ENCODE measurements around the gene NAGPA. TPM values are rescaled to one million over a fixed set of nuclear protein-coding genes. Genes with fewer than 3 reads are reported as not detected.

Gene NAGPA
- total and polyA plus RNA-seq, 2 of the 13 experiments (the other 11 are each of a cell fraction or from before 2014, with no cell fraction given), result 27.1 to 60.3 TPM

GRCh38 chr16:5033256-5034166 lies at the start of gene NAGPA (continued):
- TF ChIP-seq KDM5A (IDR thresholded peaks at IDR 0.05; ENCODE audit: borderline replicate concordance, low read length) (peak; percentile 100), RFX3 (CRISPR knock-in tag; IDR thresholded peaks at IDR 0.05) (peak; percentile 26; the same call in 1 of the 2 replicates), ZSCAN9 (CRISPR knock-in tag; IDR thresholded peaks at IDR 0.05; ENCODE audit: borderline replicate concordance) (peak; percentile 87; the same call in 1 of the 2 replicates), ONECUT2 (CRISPR knock-in tag; IDR thresholded peaks at IDR 0.05) (peak; percentile 31; the same call in 1 of the 2 replicates), ZHX1 (CRISPR knock-in tag; IDR thresholded peaks at IDR 0.05; ENCODE audit: low read depth) (no peak), GABPB1 (CRISPR knock-in tag; IDR thresholded peaks at IDR 0.05) (peak; percentile 92), TEAD2 (CRISPR knock-in tag; IDR thresholded peaks at IDR 0.05) (peak; percentile 50), PRDM15 (CRISPR knock-in tag; IDR thresholded peaks at IDR 0.05) (peak; percentile 78; the same call in 1 of the 2 replicates), STAT5B (CRISPR knock-in tag; IDR thresholded peaks at IDR 0.05) (peak; percentile 94), ZNF788 (CRISPR knock-in tag; IDR thresholded peaks at IDR 0.05; ENCODE audit: borderline replicate concordance) (peak; percentile 99), ZNF614 (CRISPR knock-in tag; IDR thresholded peaks at IDR 0.05; ENCODE audit: borderline replicate concordance) (peak; percentile 94)
- TF ChIP-seq, protein P1, sequence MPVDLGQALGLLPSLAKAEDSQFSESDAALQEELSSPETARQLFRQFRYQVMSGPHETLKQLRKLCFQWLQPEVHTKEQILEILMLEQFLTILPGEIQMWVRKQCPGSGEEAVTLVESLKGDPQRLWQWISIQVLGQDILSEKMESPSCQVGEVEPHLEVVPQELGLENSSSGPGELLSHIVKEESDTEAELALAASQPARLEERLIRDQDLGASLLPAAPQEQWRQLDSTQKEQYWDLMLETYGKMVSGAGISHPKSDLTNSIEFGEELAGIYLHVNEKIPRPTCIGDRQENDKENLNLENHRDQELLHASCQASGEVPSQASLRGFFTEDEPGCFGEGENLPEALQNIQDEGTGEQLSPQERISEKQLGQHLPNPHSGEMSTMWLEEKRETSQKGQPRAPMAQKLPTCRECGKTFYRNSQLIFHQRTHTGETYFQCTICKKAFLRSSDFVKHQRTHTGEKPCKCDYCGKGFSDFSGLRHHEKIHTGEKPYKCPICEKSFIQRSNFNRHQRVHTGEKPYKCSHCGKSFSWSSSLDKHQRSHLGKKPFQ (CRISPR knock-in tag; IDR thresholded peaks at IDR 0.05; ENCODE audit: insufficient replicate concordance), result no peak
- TF ChIP-seq, protein P2, sequence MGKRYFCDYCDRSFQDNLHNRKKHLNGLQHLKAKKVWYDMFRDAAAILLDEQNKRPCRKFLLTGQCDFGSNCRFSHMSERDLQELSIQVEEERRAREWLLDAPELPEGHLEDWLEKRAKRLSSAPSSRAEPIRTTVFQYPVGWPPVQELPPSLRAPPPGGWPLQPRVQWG (CRISPR knock-in tag; IDR thresholded peaks at IDR 0.05; ENCODE audit: borderline replicate concordance, low read depth), result 0 out of 2 replicates have a peak, but pooled peaks have one; percentile 80
- TF ChIP-seq, protein P3, sequence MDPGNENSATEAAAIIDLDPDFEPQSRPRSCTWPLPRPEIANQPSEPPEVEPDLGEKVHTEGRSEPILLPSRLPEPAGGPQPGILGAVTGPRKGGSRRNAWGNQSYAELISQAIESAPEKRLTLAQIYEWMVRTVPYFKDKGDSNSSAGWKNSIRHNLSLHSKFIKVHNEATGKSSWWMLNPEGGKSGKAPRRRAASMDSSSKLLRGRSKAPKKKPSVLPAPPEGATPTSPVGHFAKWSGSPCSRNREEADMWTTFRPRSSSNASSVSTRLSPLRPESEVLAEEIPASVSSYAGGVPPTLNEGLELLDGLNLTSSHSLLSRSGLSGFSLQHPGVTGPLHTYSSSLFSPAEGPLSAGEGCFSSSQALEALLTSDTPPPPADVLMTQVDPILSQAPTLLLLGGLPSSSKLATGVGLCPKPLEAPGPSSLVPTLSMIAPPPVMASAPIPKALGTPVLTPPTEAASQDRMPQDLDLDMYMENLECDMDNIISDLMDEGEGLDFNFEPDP (CRISPR knock-in tag; conservative IDR thresholded peaks at IDR 0.05), result no peak
- TF ChIP-seq, protein P4, sequence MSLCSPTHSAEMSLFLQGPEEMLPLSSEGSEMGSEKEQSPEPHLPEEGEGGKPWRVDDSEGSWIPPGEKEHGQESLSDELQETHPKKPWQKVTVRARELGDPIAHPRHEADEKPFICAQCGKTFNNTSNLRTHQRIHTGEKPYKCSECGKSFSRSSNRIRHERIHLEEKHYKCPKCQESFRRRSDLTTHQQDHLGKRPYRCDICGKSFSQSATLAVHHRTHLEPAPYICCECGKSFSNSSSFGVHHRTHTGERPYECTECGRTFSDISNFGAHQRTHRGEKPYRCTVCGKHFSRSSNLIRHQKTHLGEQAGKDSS (CRISPR knock-in tag; IDR thresholded peaks at IDR 0.05; ENCODE audit: borderline replicate concordance, low read depth), result peak; percentile 19; the same call in 1 of the 2 replicates

Measured in HepG2 (cell line).